CD1c-positive myeloid dendritic cell (primary cell): ENCODE results near the gene MROH8.
A peak's percentile ranks its signal among the peaks of the same experiment; 100 is the strongest.
"Not testable (repeated sequence)": the region's sequence is repeated elsewhere in the genome, so short reads cannot be mapped to it uniquely, and the experiment has no call there.

Experiments
- DNase-seq: peaks from one replicate; pipeline ENCODE4 v3.0.0-alpha.2; 2016; ENCODE audit errors: extremely low spot score

The MROH8 gene

DNA sequence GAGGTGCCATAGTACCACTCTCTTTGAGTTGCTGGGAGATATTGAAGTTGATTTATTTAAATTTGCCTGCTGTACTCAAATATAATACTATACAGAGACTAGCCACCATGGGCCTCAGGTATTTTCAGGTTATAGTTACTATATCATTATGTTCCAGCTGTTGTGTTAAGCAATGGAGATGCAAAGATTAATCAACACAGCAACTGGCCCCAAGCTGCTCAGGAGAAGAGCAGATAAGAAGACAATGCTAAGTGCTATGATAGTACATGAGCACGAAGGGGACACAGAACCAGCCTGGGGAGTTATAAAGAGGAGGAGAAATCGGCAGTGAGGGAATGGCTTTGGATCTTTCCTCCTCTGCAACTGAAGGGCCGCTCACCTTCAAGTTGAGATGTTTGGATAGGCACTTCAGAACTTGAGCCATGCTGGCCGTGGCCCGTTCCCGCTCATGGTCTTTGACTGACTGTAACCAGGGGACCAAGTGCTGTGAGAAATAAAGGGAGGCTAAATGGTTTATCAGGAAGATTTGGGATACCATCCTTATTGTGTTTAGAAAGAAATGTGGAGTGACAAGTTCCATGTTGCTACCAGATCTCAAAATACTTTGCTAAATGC is 24.6 kb downstream of the MROH8 start:
- no peak for DNase-seq

DNA sequence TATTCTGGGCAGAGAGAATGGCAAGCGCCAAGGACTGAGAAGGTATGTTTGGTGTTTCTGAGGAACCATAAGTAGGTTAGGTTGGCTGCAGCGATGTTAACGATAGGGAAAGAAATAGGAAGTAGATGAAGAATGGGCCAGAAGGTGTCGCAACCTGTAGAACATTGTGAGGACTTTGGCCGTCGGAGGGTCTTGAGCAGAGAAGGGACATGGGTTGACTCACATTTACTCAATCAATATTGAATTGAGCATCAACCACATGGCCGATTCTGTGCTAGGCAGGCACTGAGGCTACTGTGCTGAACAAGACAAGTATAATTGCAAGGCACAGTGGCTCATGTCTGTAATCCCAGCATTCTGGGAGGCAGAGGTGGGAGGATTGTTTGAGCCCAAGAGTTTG is 27.1 kb downstream of the MROH8 start:
- DNase-seq: no peak

DNA sequence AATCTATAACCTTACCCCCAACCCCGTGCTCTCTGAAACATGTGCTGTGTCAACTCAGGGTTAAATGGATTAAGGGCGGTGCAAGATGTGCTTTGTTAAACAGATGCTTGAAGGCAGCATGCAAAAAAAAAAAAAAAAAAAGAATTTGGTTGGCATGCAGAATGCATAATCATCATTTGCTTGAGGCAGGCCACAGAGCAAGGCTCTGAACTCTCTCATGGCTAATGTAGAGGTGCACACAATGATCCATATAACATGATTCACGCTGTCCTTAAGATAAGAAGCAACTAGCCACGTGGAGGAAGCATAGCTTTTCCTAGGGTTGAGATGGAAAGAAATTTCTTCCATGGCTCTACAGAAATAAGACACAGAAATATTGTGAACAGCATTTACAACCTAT is 27.8 kb downstream of the MROH8 start:
- no peak for DNase-seq

DNA sequence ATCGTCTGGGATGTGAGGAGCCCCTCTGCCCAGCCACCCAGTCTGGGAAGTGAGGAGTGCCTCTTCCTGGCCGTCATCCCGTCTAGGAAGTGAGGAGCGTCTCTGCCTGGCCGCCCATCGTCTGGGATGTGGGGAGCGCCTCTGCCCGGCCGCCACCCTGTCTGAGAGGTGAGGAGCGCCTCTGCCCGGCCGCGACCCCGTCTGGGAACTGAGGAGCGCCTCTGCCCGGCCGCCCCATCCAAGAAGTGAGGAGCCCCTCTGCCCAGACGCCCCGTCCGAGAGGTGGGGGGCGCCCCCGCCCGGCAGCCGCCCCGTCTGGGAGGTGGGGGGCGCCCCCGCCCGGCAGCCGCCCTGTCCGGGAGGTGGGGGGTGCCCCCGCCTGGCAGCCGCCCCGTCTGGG is 28.5 kb downstream of the MROH8 start:
- DNase-seq: not testable (repeated sequence)

- DNase-seq: no peak
Measured at GRCh38 chr20:37147250-37147649, 32.1 kb downstream of the MROH8 start.

DNA sequence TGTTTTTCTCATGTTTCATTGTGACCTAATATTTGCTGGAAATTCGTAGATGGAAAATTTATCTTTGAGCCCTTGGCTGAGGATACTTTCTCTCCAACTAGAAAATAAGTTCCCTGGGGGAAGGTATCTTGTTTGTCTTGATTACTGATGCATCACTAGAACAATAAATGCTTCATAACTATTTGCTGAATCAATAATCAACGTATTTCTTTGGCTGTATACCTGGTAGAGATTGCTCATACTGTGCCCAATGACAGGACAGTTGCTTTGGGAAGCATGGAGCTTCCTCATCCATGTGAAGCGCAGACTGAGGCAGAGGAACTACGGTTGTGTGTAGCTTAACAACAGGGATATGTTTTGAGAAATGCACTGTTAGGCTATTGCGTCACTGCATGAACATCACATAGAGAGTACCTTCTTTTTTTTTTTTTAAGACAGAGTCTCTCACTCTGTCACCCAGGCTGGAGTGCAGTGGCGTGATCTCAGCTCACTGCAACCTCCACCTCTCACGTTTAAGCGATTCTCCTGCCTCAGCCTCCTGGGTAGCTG is 34.4 kb downstream of the MROH8 start:
- no peak for DNase-seq

DNA sequence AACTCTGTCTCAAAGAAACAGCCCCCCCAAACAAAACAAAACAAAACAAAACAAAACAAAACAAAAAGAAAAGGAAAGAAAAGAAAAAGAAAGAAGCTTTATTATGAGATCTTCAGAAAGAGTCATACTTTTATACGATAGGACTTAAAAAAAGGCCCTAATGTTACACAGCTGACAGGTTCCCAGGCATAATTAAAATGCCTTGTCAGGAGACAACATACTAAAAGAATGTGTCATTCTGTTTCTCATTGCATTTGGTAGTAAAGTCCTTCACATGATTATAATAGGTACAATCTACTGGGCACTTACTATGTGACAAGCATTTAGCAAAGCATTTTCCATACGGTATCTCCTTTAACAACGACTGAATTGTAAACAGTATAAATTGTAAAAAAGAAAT is 36.6 kb downstream of the MROH8 start:
- DNase-seq: no peak

DNA sequence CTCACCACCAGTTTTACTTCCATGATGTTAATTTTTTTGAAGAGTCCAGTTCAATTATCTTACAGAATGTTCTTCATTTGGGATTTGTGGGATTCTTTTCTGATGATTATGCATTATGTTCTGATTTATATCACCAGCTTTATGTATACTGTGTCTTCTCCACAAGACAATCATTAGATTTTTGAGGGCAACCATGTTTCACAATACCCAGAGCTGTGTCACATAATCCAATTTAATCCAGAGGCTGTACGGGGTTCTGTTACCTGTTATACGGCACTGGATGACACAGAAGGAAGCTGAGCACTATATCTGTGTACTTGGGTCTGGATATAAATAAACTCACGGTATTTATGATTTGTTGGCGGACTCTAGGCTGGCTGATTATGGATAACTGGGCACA is 41.8 kb downstream of the MROH8 start:
- no peak for DNase-seq

DNA sequence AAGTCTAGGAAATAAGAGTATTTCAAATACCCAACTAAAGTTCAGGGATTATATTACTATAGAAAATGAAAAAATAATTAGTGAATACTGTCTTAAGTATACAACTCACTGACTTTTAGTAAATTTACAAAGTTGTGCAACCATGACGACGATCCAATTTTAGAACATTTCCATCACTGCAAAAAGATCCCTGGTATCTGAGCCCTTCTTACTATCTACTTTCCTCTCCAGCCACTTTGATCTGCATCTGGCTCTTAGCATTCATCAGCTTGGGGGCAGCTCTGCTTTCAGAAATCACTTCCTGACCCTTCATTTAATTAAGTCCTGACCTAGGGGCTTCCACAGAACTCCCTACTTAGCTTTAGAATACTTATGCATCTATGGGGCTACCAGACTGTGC is 45.4 kb downstream of the MROH8 start:
- no peak for DNase-seq

- DNase-seq: no peak
Measured at GRCh38 chr20:37131486-37131885, 47.9 kb downstream of the MROH8 start.

GRCh38 chr20:37128803-37129202 is 50.5 kb downstream of the MROH8 start:
- DNase-seq: no peak

- not testable (repeated sequence) for DNase-seq
Measured at GRCh38 chr20:37126290-37126689, 53.1 kb downstream of the MROH8 start.

GRCh38 chr20:37123441-37123840 is 55.9 kb downstream of the MROH8 start:
- peak; percentile 40 for DNase-seq

DNA sequence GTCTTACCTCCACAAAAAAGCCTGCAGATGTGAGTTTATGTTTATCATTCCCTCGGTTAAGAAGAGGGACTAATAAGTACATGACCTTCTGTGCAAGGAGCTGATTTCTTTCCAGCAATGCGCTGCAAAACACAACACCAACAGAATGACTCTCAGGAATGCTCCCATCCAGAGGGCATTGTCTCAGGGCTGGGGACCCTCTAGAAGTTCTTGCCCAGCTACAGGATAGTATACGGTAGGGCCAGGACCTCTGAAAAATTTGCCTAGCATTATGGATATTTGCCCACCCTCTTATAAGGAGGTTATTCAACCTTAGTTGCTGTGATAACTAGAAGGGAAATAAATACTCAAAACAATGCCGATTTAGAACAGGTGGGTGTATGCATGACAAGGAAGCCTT is 58.9 kb downstream of the MROH8 start:
- DNase-seq: no peak

DNA sequence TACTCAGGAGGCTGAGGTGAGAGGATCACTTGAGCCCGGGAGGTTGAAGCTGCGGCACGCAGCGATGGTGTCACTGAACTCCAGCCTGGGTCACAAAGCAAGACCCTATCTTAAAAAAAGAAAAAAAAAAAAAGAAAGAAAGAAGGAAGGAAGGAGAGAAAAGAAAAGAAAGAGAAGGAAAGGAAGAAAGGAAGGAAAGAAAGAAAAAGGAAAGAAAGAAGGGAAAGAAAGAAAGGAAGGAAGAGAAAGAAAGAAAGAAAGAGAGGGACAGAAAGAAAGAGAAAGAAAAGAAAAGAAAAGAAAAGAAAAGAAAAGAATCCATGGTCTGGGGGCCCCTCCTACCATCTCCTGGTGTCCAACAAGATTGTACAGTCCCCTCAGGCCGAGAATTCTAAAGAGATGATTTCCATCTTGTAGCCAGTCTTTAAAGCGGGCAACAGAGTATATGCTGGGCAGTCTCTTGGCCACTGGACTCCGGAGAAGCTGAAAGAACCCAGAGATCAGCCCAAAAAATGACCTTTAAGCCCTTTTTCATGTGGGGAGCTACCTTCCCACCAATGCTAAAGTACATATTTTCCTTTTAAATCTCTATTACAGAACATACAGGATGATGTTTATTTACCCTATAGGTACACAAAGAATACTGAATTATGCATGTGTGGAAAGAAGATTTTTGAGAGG is 59.9 kb downstream of the MROH8 start:
- no peak for DNase-seq

GRCh38 chr20:37114012-37114411 is 65.3 kb downstream of the MROH8 start:
- no peak for DNase-seq

GRCh38 chr20:37111926-37112455 is 67.4 kb downstream of the MROH8 start:
- DNase-seq: no peak

- no peak for DNase-seq
Measured at GRCh38 chr20:37108676-37109075, 70.7 kb downstream of the MROH8 start.

DNA sequence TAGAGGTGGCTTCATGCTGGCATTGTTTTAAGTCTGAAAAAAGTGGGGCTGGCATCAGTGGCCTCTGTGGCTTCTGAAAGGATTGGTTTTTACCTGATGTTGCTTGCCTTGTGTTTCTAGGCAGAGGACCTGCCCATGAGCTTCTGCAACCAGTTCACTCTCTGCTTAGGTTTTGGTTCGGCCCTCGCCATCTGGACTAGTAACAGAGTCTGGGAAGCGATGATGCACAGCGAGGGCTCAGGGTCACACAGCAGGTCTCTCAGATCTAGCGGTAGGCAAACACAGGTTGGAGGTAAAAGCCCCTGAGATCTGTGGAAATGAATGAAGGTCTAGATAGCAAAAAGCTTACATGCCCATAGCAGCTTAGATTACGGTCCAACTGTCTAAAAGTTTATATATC is 76.8 kb downstream of the MROH8 start:
- DNase-seq: no peak

DNA sequence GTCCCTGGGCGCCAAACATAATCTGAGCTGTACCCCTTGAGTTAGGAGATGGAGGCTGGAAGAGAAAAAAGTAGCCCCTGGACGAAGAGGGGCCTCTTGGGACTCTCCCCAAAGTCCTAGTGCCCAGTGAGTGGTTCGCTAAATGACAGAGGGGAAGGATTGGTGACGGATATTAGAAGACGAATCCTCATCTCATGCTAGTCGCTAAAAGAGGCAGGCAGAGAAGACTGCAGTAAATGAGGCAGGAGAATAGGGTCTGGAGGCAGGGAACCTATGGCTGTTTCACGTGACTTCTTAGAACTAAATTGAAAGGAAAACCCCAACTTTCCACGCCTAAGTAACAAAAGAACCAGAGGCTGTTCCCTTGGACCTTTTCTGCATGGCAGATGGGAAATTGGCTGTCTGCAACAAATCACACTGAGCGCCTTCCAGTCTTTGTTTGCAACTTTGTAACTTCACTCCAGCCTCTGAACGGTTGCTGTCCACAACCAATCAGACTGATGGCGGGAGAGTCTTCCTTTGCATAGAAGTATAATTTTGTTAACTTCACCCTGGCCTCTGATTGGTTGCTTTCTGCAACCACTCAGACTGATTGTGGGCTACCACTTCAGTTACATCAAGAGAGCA is 82.8 kb downstream of the MROH8 start:
- no peak for DNase-seq

DNA sequence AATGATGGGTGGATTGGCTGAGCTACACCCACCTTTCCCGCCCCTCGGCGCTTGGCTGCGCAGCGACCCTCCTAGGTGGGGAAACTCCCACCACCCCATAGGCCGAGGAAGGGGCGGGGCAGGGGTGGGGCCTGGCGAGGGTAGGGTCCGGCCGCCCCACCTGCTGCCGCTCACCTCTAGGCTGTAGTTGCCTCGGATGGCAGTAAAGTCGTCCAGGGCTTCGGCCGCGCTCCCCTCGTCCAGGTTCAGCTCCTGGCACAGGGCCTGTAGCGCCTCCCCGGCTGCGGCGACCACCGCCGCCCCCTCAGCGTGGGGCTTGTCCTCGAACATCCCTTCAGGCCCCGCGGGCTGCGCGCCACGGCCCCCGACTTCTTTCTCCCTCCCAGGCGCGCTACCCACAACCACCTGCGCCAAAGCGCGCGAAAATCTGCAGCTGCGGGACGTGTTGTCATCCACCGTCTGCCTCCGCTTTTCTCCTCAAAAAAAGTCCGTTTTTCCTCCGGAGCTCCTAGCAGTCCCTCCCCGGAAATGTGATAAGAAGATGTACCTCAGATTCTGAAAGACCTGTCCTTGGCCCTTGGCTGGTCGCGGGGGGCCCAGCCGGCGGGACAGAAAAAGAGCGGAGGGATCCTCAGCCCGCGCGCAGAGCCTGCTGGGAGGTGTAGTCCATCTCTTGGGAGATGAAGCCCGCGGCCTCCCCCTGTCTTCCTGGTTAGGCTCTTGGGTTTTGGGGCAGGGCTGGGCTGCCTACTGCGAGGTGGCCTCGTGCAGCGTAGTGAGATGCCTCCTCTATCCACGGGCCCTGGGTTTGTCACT is 83.5 kb downstream of the MROH8 start, which contains the start of gene RBL1:
Gene RBL1, minus strand, starts transcription at position 399 of the 816 bp plus-strand sequence. Its CDS starts 69 bp downstream, at position 330.
- DNase-seq: peak; percentile 82

GRCh38 chr20:37095108-37095598 is 84.2 kb downstream of the MROH8 start:
- peak; percentile 11 for DNase-seq
